Measurements from ENCODE around the gene POLD2.
"Not testable (repeated sequence)": the region's sequence is repeated elsewhere in the genome, so short reads cannot be mapped to it uniquely, and the experiment has no call there.

POLD2 gene

DNA sequence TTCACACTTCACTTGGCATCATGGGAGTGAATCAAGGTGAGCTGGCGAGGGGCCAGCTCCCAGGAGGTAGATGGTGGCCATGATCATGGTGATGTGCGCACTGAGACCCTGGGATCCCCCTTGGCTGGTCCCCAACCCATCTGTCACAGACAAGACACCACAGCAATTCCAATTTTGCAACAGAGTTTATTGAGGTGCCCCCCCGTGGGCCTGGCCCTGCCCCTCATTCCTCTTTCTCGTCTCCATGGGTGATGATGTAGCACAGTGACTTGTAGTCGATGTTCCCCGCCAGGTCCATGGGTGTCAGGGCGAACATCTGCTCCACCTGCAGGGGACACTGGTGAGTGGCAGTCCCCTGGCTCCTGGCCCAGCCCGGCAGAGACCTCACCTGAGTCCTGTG, 15.3 kb upstream of the POLD2 start:
- no peak for DNase-seq

DNA sequence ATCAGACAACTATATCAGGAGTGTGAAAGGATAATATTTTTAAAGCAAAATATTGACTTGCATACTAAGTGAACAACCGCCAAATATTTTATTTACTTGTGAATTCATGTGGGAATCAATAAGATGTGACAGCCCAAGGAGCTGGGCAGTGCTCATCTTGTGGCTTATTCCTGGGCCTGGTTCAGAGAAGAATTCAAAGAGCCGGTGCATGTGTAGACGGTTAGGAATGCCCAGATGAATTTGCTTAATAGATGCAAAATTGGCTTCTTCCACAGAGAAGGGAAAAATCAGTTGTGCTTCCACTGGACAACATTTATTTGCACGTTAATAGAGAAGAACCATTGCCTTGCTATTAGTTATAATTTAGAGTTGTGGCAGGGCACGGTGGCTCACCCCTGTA, 13.4 kb upstream of the POLD2 start:
- DNase-seq, result no peak

- no peak for DNase-seq
Observed at GRCh38 chr7:44134943-44135628, 11.7 kb upstream of the POLD2 start.

DNA sequence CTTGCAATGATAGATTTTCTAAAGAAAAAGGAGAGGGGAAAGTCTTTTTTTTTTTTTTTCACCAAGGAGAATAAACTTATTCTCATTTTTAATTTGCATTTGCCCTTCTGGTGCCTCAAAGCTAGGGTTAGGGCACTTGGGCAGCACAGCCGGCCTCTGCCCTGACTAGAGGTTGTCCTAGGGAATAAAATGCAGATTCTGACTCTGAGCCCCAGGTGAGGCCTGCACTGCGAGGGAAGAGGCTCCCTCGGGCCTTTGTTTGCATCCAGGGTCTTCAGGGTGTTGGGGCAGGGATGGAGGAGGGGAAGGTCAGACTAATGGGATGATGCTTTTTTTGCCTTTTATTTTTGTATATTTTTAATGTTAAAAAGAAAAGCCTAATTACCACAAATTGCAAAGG, 9.9 kb upstream of the POLD2 start:
- no peak for DNase-seq

- no peak for DNase-seq
Observed at GRCh38 chr7:44132039-44132438, 8.7 kb upstream of the POLD2 start.

- DNase-seq, result peak; percentile 49
Observed at GRCh38 chr7:44131173-44132029, 8.1 kb upstream of the POLD2 start.

GRCh38 chr7:44128721-44129582, 5.6 kb upstream of the POLD2 start:
- no peak for DNase-seq

DNA sequence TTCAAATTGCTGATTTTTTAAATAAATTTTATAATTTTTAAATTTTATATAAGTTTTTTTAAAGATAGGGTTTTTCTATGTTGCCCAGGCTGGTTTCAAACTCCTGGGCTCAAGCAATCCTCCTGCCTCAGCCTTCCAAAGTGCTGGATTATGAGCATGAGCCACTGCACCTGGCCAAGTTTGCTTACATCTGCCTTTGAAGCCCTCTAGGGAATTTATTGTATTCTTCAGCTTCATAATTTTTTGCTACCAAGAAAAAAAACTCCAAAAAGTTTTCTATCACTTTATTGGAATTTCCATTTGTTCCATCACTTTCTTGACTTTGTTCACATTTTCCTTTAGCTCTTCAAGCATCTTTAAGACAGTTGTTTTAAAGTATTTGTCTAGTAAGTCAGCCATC, 3.8 kb upstream of the POLD2 start:
- DNase-seq, result no peak

DNA sequence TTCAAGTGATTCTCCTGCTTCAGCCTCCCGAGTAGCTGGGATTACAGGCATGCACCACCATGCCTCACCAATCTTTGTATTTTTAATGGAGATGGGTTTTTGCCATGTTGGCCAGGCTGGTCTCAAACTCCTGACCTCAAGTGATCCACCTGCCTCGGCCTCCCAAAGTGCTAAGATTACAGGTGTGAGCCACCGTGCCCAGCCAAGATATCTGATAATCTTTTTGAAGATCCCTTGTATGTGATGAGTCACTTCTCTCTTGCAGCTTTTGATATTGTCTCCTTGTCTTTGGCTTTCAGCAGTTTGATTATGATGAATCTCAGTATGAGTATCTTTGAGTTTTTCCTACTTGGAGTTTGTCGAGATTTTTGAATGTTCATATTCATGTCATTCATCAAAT, 3.2 kb upstream of the POLD2 start:
- not testable (repeated sequence) for DNase-seq

DNA sequence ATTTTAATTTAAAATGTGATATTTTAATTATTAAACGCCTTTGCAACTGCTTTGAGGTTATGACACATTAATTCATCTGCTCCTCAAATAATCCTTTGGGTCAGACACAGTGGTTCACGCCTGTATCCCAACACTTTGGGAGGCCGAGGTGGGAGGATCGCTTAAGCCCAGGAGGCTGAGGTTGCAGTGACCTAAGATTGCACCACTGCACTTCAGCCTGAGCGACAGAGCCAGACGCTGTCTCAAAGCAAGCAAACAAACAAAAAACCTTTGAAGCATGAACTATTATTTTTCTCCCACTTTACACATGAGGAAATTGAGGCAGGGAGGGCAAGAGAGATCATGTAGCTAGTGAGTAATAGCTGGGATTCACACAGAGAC, 1.5 kb upstream of the POLD2 start:
- no peak for DNase-seq

DNA sequence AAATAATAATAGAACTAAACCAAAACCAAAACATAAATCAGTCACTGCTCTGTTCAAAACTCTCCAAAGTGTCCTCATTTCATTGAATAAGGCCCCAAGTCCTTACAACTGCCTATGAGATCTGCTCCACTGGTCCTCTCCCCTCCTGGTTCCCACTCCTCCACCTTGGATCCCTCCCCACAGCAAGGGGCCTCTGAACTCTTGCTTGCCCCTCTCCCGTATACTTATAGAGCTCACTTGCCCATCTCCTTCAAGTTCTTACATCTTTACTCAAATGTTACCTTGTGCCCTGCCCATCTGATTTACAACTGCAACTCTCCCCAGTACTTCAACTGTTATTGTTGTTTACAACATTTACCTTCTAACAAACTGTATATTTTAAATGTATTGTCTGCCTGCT, 819 bp downstream of the POLD2 start:
- no peak for DNase-seq

- DNase-seq, result no peak
Observed at GRCh38 chr7:44121761-44122420, 1.5 kb downstream of the POLD2 start.

DNA sequence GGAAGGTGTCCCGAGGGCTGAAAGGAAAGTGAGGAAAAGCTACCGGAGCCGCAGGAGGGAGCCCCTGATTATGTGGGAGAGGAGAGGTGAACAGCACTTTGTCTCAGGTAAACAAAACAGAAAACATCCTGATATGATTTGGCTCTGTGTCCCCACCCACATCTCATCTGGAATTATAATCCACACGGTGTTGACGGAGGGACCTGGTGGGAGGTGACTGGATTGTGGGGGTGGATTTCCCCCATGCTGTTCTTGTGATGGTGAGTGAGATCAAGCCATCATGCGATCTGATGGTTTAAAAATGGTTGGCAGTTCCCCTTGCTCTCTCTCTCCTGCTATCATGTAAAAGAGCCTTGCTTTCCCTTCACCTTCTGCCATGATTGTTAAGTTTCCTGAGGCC, 3.0 kb downstream of the POLD2 start:
- DNase-seq, result no peak

DNA sequence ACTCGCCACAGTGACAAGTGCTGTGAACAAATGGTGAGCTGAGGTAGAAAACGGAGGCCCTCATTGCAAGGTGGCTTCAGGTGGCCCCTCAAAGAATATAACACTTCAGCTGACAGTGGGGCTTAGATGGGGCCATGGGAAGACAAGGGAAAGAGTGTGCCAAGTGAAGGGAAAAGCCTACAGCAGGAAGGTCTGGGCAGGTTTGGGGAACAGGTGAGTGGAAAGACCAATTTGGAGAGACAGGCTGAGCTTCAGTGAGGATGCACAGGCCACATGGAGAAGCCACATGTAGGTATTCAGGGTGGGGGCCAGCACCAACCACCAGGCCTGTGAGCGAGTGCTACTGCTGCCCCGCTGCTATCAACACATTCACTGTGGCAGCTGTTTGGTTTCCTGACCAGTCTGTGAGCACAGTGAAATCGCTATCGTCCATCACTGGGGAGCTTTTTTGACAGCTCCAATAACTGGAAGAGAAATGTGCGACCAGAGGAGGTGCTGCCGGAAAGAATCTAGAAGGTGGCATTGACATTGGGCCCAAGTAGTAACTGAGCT, 3.4 kb downstream of the POLD2 start:
- no peak for DNase-seq

DNA sequence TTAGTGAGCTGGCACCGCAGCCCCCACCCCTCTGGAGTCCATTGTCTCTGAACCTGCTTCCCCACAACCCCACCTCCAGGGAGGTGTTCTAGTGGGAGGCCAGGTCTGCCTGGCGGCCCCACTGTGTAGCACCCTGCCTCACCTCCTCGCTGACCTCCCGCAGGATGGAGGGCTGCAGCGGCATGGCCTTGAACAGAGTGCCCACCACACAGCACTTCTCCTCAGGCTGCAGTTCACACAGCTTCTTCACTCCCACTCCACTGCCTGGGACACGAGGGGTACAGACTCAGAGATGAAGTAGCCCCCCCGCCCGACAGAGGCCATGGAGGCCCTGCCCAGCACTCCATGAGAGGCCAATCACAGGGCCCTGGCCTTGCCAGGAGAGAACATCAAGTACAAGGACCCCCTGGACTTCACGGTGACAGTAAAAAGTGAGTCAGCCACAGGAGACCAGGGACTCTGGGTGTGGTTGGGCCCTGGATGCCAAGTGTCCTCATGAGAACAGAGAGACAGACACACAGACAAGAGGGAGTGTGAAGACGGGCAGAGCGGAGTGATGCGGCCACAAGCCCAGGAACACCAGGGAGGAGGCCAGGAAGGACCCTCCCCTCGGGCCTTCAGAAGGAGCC, 5.4 kb downstream of the POLD2 start:
- no peak for DNase-seq

DNA sequence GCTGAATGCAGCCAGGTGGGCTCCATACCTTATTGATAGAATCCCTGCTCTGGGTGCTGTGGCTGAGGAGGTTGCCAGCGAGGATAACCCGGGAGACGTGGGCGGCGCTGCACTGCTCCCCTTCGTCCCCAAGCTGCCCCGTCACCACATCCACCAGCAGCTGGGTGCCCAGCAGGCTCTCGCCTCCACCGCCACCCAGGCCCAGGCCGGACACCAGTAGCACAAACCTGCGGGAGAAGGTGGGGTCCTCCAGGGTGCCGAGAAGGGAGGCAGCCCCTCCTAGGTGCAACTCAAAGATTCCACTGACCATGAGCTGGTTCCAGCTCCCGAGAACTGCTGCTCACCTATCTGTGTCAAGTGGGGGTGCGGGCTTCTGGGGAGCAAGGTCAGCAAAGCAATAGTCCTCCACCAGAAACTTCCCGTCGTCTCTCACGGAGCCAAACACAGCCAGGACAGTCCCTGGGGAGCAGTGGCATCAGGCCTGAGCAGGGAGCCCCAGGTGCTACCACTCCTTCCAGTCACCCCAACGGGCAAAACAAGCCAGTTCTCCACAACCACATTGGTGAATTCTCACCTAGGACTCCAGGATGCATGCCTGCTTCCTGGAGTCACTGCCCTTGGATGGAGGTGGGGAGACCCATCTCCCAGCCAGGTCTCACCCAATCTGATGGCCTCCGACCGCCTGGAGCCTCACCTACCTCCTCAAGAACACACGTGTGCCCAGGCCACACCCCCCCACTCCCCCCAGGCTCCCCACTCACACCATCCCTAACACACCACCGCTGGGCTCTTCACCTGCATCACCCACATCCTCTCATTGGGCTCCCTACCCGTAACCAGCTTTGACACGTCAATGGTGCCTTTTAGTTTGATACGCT, 6.3 kb downstream of the POLD2 start:
- no peak for DNase-seq

- DNase-seq, result no peak
Observed at GRCh38 chr7:44116087-44116788, 7.1 kb downstream of the POLD2 start.

- no peak for DNase-seq
Observed at GRCh38 chr7:44114586-44115310, 8.6 kb downstream of the POLD2 start.

DNA sequence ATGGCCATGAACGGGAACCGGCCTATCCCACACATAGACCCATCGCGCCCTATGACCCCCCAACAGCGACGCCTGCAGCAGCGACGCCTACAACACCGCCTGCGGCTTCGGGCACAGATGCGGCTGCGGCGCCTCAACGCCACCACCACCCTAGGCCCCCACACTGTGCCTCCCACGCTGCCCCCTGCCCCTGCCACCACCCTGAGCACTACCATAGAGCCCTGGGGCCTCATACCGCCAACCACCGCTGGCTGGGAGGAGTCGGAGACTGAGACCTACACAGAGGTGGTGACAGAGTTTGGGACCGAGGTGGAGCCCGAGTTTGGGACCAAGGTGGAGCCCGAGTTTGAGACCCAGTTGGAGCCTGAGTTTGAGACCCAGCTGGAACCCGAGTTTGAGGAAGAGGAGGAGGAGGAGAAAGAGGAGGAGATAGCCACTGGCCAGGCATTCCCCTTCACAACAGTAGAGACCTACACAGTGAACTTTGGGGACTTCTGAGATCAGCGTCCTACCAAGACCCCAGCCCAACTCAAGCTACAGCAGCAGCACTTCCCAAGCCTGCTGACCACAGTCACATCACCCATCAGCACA, 9.5 kb downstream of the POLD2 start:
- no peak for DNase-seq
